Activated T-cell treated with anti-CD3 and anti-CD28 coated beads for 4 hours (primary cell): ENCODE results near the gene CBFA2T3.

Experiments
- DNase-seq: peaks from one replicate; pipeline ENCODE4 v3.0.0-alpha.2; 2020

The CBFA2T3 gene

DNA sequence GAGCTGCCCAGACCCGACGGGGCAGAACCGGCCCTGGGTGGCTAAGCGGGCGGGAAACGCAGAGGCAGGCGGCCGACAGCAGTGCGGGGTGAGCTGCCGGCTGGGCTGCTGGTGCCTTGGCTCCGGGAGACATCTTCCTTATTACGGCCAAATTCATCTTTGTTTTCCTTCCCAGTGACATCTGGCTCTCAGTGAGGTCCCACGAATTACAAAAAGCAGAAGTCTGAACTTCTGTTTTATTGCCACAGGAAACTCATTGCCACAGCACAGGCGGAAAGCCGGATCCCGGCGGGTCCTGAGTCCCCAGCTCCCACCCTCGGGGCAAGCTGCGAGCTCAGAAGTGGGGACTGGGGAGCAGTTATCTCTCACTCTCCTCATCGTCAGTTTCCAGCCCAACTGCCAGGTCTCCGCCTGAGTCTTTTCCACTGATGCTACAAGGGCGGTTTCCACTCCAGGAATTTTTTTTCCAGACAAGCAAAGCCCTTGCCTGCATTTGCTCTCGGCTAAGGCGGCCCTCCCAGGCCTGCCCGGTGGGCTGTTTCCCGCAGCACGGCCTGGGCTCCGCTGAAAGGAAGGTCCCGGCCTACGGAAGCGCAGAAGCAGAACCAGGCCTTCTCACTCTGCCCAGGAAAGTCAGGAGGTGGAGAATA is 40.3 kb downstream of the CBFA2T3 start:
- no peak for DNase-seq

DNA sequence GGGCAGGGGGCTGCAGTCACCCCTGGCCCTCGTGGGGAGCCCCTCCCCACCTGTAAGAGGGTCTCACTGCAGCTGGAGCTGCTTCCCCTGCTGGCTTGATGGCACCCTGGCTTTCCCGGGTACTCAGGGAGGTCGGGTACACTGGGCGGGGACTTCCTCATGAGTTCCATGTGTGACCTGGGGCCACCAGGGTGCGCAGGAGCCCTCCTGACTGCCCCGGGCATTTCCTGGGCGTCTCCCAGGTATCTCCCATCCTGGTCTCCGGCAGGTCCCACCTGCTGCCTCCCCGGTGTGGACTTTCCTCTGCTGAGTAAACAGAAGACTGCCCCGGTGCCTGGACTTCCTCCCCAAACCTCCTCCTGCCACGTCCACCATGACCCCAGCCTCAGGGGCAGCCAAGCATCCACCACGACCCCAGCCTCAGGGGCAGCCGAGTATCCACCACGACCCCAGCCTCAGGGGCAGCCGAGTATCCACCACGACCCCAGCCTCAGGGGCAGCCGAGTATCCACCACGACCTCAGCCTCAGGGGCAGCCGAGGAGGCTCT is 40.9 kb downstream of the CBFA2T3 start:
- DNase-seq: no peak

GRCh38 chr16:88934066-88934667 is 42.8 kb downstream of the CBFA2T3 start:
- DNase-seq: no peak

GRCh38 chr16:88932929-88933328 is 44.1 kb downstream of the CBFA2T3 start:
- DNase-seq: no peak

DNA sequence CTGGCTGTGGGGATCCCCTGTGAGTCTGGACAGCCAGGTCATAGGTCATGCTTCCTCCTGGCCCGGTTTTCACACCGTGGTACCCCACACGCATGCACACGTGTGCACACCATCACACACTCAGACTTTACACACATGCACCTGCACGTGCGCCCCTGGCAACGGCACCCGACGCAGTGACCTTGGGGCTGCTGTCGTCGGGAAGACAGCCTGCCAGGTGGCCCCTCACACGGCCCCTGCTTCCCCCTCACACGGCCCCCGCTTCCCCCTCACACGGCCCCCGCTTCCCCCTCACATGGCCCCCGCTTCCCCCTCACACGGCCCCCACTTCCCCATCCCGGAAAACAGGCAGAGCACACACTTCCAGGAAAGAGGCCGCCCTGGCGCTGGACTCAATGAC is 45.1 kb downstream of the CBFA2T3 start:
- no peak for DNase-seq

- DNase-seq: no peak
These were observed 45.6 kb downstream of the CBFA2T3 start for GRCh38 chr16:88931373-88931900.

- DNase-seq: no peak
These were observed 46.3 kb downstream of the CBFA2T3 start for GRCh38 chr16:88930716-88931115.

DNA sequence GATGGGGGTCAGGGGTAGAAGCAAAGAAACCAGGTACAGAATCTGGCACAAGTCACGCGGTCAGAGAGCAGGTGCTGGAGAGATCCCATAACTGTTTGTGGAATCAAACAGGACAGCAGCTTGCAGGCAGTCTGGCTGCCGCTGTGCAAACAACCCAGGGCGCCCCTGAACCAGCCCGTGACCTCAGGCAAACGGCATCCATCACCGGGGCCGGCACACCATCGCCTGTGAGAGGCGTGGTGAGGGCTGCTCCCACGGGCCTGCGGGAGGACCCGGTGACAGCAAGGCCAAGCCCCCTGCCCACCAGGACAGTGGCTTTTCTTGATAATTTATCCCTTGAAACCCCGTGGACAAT is 47.9 kb downstream of the CBFA2T3 start:
- no peak for DNase-seq

DNA sequence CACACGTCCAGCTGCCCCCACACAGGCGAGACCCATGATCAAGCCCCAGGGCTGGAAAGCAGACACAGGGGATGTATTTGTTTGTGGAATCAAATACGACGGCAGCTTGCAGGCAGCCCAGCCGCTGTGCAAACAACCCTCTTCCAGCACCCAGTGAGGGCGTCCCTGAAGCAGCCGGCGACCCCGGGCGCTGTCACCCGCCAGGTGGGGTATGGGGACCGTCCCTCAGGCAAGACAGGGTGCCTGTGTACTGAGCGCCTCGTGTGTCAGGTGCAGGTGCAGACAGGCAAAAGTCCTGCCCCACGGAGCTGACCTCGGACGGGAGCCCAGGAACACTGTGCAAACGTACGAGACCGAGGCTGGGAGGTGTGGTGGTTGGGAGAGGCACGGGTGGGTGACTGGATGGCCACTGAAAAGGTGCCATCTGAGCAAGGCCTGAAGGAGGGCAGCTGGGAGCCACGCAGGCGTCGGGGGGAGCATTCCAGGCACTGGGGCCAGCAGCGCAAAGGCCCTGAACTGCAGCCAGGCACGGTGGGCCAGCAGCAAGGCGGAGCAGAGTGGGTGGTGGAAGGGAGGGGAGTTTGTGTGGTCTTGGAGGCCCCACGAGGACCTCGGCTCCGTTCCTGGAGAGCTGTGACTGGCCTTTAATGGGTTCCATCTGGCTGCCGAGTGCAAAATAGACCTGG is 48.5 kb downstream of the CBFA2T3 start:
- no peak for DNase-seq

DNA sequence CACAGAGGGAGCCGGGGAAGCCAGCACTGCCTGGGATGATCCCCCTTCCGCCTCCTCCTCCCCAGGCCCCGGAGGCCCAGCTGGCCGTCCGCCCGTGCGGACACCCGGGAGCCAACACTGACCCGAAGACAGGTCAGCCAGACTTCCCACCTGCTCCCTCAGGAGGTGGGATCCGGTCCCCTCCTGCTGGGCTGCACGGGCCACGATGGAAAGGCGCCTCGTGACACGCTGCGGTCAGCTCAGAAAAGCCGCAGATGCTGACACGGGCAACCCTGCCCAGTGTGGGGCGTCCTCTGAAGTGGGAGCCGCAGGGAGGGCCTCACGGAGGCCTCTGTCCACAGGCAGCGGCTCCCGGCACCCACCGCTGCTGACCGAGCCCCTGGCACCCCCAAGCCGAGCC is 49.3 kb downstream of the CBFA2T3 start:
- DNase-seq: no peak

- no peak for DNase-seq
These were observed 50.0 kb downstream of the CBFA2T3 start for GRCh38 chr16:88927010-88927409.

DNA sequence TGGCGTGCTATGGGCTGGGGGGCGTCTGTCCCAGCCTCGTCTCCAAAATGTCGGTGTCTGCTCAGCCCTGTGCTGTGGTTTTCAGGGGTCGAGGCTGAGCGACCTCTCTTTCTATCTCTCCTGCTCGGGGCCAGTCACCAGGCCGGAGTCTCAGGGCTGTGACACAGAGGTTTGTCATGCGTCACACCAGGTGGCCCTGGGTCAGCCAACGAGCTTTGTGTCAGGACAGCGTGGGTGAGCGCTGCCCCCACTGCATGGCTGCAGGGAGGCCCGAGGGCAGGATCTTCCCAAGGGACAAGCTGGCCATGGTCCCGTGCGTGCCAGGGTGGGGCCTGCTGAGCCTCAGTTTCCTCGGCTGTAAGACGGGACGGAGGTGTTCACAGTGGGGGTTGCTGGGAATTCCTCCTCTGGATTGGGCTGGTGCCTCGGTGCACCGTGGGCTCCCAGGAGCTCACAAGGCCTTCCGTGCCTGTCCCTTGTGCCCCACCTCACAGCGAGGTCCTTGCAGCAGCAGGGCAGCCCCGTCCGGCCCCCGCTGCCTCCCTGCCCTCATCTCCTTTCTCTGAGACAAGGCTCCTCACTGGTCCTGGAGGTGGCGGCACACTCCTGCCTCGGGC is 50.5 kb downstream of the CBFA2T3 start:
- DNase-seq: no peak

GRCh38 chr16:88925540-88925887 is 51.5 kb downstream of the CBFA2T3 start:
- no peak for DNase-seq

DNA sequence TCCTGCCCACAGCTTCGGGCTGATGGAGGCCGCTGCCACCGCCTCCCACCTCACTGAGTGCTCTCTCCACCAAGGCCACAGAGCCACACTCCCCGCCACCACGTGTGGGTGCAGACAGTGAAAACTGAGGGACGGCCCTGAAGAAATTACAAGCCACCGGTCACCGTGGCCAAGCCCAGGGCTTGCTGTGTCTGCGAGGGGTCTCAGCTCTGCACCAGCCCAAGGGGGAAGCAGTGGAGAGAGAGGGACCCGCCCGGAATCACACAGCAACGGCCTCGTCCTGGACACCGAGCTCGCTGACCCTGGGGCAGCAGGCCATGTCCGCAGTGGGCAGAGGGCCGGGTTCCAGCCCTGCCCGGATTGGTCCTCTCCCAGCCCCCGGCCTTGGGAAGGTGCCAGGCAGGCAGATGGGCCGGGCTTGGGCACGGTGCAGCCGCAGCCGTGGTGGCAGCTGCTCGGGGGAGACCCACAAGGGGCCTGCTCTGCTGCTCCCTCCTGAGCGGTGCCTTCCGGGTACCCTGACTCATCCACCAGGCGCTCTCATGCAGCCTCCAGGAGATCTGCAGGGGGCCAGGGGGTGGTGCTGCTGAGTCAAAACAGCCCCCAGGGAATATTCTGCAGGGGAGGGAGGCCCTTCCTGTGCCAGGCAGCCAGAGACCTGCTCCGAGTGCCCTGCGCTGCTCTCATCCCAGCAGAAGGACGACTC is 52.0 kb downstream of the CBFA2T3 start:
- no peak for DNase-seq

DNA sequence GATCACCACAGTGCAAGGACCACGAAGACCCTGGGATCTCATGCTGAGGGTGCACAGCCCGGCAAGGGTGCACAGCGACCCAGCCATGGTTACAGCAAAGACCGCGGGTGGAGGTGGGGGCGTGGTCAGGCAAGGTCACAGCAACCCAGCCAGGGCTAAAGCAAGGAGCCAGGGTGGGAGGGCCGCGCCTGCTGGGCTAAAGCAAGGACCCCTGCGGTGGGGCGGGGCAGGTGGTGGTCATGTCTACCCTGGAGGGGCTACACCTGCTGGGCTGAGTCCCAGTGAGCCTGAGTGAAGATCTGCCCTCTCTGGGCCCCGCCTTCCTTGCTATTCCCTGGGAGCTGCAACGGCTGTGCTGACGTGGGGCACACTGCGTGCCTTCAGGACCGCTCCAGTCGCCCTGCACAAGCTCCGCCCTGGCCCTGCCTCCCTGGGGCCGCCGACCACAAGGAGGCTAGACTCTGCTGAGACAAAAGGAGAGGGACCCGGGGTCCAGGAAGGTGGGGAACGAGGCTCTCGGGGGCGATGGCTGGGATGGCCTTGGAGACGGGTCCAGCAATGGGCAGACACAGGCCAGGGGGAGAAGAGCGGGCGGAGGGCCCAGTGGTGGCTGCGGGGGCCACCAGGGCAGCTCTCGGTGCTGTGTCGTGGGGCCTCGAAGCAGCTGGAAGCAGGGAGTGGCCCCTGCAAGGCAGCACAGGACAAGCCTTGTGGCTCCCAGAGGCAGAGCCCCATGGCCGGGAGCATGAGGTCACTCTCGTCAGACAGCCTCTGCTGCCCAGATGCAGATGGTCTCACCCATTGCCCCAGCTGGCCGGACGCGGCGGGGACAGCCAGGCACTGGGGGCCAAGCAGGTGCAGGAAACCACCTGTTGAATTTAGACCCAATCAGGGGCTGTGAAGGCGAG is 52.8 kb downstream of the CBFA2T3 start:
- no peak for DNase-seq

DNA sequence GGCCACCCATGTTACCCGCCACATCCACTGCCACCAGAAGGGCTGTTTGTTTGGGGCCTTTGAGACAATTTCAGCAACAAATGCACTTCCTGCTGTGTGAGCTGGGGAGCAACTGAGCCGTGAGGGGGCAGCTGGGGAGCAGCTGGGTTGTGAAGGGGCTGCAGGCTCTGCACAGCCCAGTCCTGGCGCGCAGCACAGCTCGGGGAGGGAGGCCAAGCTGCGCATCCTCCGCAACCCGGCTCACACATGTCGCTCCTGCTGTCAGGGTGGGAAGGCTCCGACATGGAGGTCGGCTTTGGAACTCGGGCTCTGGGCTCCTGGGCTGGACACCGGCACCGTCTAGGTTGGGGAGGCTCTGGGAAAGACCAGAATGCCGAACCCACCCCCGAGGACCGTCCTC is 53.6 kb downstream of the CBFA2T3 start:
- no peak for DNase-seq

DNA sequence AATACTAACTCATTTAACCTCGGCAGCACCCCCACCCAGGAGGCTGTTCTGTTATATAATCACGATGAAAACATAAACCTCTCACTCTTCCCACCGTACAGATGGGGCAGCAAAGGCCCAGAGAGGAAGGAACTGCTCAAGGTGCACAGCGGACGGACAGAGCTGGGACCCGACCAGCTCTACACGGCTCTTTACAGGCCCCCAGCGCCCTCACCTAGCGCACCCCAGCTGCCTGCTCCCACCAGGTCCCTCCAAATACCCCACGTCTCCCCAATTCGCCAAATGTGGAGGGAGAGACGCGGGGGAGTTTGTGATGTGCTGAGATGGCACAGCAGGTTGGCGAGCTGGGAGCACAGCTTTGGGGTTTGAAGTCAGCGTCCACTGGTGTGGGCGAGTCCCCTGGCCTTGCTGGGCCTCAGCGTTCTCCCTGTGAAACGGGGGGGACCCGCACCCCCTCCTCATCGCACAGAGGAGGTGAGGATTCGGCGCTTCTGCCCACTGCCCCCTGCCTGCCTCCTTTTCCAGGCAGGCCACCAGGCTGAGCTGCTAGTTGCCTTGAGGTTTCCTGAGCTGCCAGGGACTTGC is 54.1 kb downstream of the CBFA2T3 start:
- DNase-seq: no peak

DNA sequence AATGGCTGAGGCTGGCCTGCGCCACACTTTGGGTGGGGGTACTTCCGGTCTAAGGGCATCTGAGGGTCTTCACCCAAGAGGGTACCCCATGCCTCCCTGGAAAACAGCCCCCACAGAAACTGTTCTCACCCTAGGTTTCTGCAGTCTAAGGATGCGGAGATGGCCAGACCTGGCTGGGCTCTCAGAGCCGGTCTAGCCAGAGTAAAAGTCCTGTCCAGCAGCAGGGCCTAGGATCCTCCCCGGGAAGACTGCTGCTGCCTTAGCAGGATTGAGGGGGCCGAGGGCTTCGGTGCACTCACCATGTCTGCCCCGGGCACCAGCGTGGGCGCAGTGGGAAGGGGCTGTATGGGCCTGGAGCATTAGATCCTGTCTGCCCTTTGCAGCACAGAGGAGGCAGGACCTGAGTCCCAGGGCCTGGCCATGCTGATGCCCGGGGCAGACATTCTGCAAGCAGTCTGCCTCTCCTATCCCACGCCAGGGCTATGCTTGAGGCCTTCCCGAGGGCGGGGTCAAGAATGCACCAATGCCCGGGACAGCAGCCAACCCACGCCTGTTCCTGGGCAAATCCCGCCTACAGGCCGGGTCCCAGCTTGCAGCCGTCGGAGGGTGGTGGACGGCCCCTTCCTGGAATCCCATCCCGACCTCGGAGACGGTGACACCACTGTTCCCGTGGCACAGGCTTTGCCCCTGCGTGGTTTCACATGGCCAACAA is 54.7 kb downstream of the CBFA2T3 start:
- DNase-seq: no peak

- DNase-seq: no peak
These were observed 55.4 kb downstream of the CBFA2T3 start for GRCh38 chr16:88921591-88921990.
